GM18909 (cell line): Measurements from ENCODE around the gene CD28.
"Not testable (repeated sequence)": the region's sequence is repeated elsewhere in the genome, so short reads cannot be mapped to it uniquely, and the experiment has no call there.

Source experiments
- ATAC-seq: cut with Tn5 transposase; IDR thresholded peaks from one replicate; pipeline ENCODE4 v1.9.1; 2021; ENCODE audit warnings: mild to moderate bottlenecking; ENCODE audit not compliant: unreplicated experiment, poor library complexity

Gene CD28

GRCh38 chr2:203780231-203780630 is 73.8 kb downstream of the CD28 start:
- ATAC-seq: no peak

- ATAC-seq: no peak
Observed at GRCh38 chr2:203781151-203781550, 74.7 kb downstream of the CD28 start.

- ATAC-seq: peak; percentile 72
Observed at GRCh38 chr2:203782262-203782976, 76.0 kb downstream of the CD28 start.

- ATAC-seq: no peak
Observed at GRCh38 chr2:203783496-203784203, 77.2 kb downstream of the CD28 start.

GRCh38 chr2:203784710-203785270 is 78.4 kb downstream of the CD28 start:
- not testable (repeated sequence) for ATAC-seq

- not testable (repeated sequence) for ATAC-seq
Observed at GRCh38 chr2:203785391-203786110, 79.1 kb downstream of the CD28 start.

DNA sequence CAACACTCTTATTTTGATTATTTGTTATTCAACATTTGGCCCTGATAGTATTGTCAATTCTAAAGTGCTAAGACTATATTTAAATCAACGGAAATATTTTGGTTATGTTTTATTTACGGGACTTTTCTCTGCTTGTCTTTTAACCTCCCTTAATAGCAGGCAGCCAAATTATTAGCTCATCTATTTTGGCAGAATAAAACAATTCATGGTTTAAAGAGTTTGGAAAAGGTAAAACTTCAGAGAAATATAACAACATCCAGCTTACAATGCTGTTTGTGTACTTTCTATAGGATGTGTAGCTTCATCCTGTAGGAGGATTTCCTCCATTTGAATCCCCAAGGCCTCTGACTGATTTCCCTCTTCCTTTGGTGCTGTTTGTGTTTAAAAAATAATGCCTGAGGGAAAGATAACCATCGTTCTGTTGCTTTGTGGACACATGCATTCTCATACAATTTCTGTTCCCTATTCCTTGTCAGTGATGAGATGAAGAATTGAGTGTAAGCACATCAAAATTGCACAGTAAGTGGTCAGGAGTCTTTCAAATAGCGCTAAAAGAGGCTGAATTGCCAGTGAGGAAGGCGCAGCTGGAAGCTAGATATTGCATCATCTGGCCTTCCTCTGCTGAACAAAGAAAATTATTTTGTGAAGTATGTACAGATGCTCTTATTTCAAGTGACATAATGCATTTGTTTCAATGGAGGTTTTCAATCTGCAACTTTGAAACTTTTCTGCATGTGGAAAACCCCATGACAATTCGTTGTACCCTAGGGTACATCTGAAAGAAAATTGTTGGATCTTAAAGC is 80.3 kb downstream of the CD28 start:
- ATAC-seq: no peak

- no peak for ATAC-seq
Observed at GRCh38 chr2:203787979-203788378, 81.5 kb downstream of the CD28 start.
